Activated T-cell treated with anti-CD3 and anti-CD28 coated beads, Interleukin-2, amount 50 U/mL, for 1 hour (primary cell): ENCODE results near the gene NLRP5.
A peak's percentile ranks its signal among the peaks of the same experiment; 100 is the strongest.
"Not testable (repeated sequence)": the region's sequence is repeated elsewhere in the genome, so short reads cannot be mapped to it uniquely, and the experiment has no call there.

Experiments
- DNase-seq: peaks from one replicate; pipeline ENCODE4 v3.0.0-alpha.2; 2020

Gene NLRP5

GRCh38 chr19:56099638-56100539, 113.3 kb downstream of the NLRP5 start:
- no peak for DNase-seq

GRCh38 chr19:56101095-56101494, 114.5 kb downstream of the NLRP5 start:
- no peak for DNase-seq

- DNase-seq, result no peak
These were observed 115.4 kb downstream of the NLRP5 start for GRCh38 chr19:56101746-56102535.

- DNase-seq, result no peak
These were observed 116.5 kb downstream of the NLRP5 start for GRCh38 chr19:56103027-56103614.

- no peak for DNase-seq
These were observed 117.8 kb downstream of the NLRP5 start for GRCh38 chr19:56104423-56104822.

GRCh38 chr19:56105090-56105701, 118.6 kb downstream of the NLRP5 start:
- DNase-seq, result peak; percentile 69

- not testable (repeated sequence) for DNase-seq
These were observed 119.3 kb downstream of the NLRP5 start for GRCh38 chr19:56105831-56106396.

GRCh38 chr19:56106397-56106849, 119.8 kb downstream of the NLRP5 start:
- no peak for DNase-seq

- no peak for DNase-seq
These were observed 120.4 kb downstream of the NLRP5 start for GRCh38 chr19:56106993-56107392.

- DNase-seq, result no peak
These were observed 121.2 kb downstream of the NLRP5 start for GRCh38 chr19:56107626-56108351.

GRCh38 chr19:56108447-56109195, 122.0 kb downstream of the NLRP5 start:
- no peak for DNase-seq

GRCh38 chr19:56109226-56109625, 122.7 kb downstream of the NLRP5 start:
- no peak for DNase-seq

GRCh38 chr19:56110515-56111448, 124.2 kb downstream of the NLRP5 start:
- DNase-seq, result no peak
